Measurements from ENCODE around the gene UFD1. TPM values are rescaled to one million over a fixed set of nuclear protein-coding genes. Genes with fewer than 3 reads are reported as not detected.

The UFD1 gene
- polyA plus RNA-seq, 1 of the 3 experiments (the other 2 are of a cell fraction) = 111 TPM

GRCh38 chr22:19476023-19476422, 3.0 kb downstream of the UFD1 start (continued):
- TF ChIP-seq GATA2 (CRISPR knock-in tag; IDR thresholded peaks at IDR 0.05) = no peak

GRCh38 chr22:19473578-19473977, 5.4 kb downstream of the UFD1 start:
- peaks cover 41 to 62% of the 10 kb centered on the region in 2 experiments for H3K36me3 ChIP-seq (replicated peaks in 1 of 2; ENCODE audit: control insufficient read depth in 1 of 2, insufficient read depth in 2 of 2, low read length in 1 of 2)
- H3K4me1 ChIP-seq (ENCODE audit: control insufficient read depth in 1 of 2, insufficient read depth in 2 of 2, low read depth in 1 of 2, low read length in 1 of 2) = peaks cover 5 to 8% of the 10 kb centered on the region in 2 experiments; a peak in 3 of 4 replicates
- no peaks in the 10 kb centered on the region for H3K9me3 ChIP-seq
- H3K4me2 ChIP-seq = no peak overlapping the region
- DNase-seq = no peak
- H3F3A ChIP-seq (replicated peaks; ENCODE audit: insufficient read depth) = no peaks in the 10 kb centered on the region
- no peak overlapping the region for H3K9ac ChIP-seq
- TF ChIP-seq EZH2phosphoT487 (IDR thresholded peaks at IDR 0.05; ENCODE audit: borderline replicate concordance, low read depth) (no peak), TCF12 (IDR thresholded peaks at IDR 0.05) (no peak), USF1 (IDR thresholded peaks at IDR 0.05; ENCODE audit: borderline replicate concordance, low read depth) (no peak), NFIC (IDR thresholded peaks at IDR 0.05; ENCODE audit: borderline replicate concordance) (no peak), GATA2 (CRISPR knock-in tag; IDR thresholded peaks at IDR 0.05) (no peak), IRF3 (IDR thresholded peaks at IDR 0.05; ENCODE audit: low read depth, low read length) (no peak), RAD21 (IDR thresholded peaks at IDR 0.05; ENCODE audit: low read length) (no peak), MXI1 (IDR thresholded peaks at IDR 0.05; ENCODE audit: low read depth, low read length) (no peak)
- no peaks in the 10 kb centered on the region for H3K27me3 ChIP-seq (ENCODE audit: insufficient read depth)
- no peak overlapping the region for H3K27ac ChIP-seq (ENCODE audit: low read depth in 2 of 2, low read length in 1 of 2)
- H3K4me3 ChIP-seq (ENCODE audit: low read depth in 2 of 2, low read length in 1 of 2) = no peak overlapping the region
- H3K79me2 ChIP-seq (ENCODE audit: insufficient read depth) = peaks cover 70% of the 10 kb centered on the region
- ChIA-PET POLR2A (no interaction called here), CTCF (interaction anchor here (1.0 to 2.4 kb wide), 6 partner anchors 9 to 295 kb away, joined by 3 to 14 read pairs (median 10); partner anchors contain the start of gene SLC25A1)
- WGBS (ENCODE audit: low lambda C conversion rate) = 90% methylated on average over 2 of the region's 3 CpGs
- no peak overlapping the region for H2AFZ ChIP-seq (ENCODE audit: low read depth)
- peaks cover 60% of the 10 kb centered on the region for H4K20me1 ChIP-seq (ENCODE audit: insufficient read depth)
- H3K9me2 ChIP-seq = no peaks in the 10 kb centered on the region

GRCh38 chr22:19472233-19472632, 6.8 kb downstream of the UFD1 start:
- TF ChIP-seq MAX (IDR thresholded peaks at IDR 0.05; ENCODE audit: low read depth) (no peak), NFIC (IDR thresholded peaks at IDR 0.05; ENCODE audit: borderline replicate concordance) (no peak), EP300 (IDR thresholded peaks at IDR 0.05; ENCODE audit: borderline replicate concordance in 1 of 2, low read depth in 1 of 2, low read length in 1 of 2) (no peak), FOXJ3 (CRISPR knock-in tag; IDR thresholded peaks at IDR 0.05) (no peak), RXRA (IDR thresholded peaks at IDR 0.05; ENCODE audit: borderline replicate concordance, low read depth) (no peak)
- Histone ChIP-seq H4K20me1 (ENCODE audit: insufficient read depth) (peaks cover 50% of the 10 kb centered on the region), H3K27me3 (ENCODE audit: insufficient read depth) (no peaks in the 10 kb centered on the region), H3K9ac (no peak overlapping the region), H3K4me2 (no peak overlapping the region), H3K4me1 (ENCODE audit: control insufficient read depth in 1 of 2, insufficient read depth in 2 of 2, low read depth in 1 of 2, low read length in 1 of 2) (peaks cover 2 to 3% of the 10 kb centered on the region in 2 experiments; a peak in 2 of 4 replicates), H3K4me3 (ENCODE audit: low read depth in 2 of 2, low read length in 1 of 2) (no peak overlapping the region), H3K9me3 (no peaks in the 10 kb centered on the region), H3F3A (replicated peaks; ENCODE audit: insufficient read depth) (no peaks in the 10 kb centered on the region), H3K79me2 (ENCODE audit: insufficient read depth) (peaks cover 57% of the 10 kb centered on the region), H3K9me2 (no peaks in the 10 kb centered on the region), H3K27ac (ENCODE audit: low read depth in 2 of 2, low read length in 1 of 2) (no peak overlapping the region), H3K36me3 (replicated peaks in 1 of 2; ENCODE audit: control insufficient read depth in 1 of 2, insufficient read depth in 2 of 2, low read length in 1 of 2) (peaks cover 46 to 76% of the 10 kb centered on the region in 2 experiments), H2AFZ (ENCODE audit: low read depth) (no peak overlapping the region)
- ChIA-PET CTCF (interaction anchor here (0.7 to 2.4 kb wide), 2 partner anchors 14 to 158 kb away, joined by 3 to 11 read pairs; no protein-coding TSS in a partner anchor), POLR2A (no interaction called here)
- no peak for DNase-seq
- 95% methylated on average over 8 of the region's 8 CpGs for WGBS (ENCODE audit: low lambda C conversion rate)

Measured in SK-N-SH (cell line).